PC-3 (cell line): Measurements from ENCODE around the gene OR52E5. TPM values are rescaled to one million over a fixed set of nuclear protein-coding genes. Genes with fewer than 3 reads are reported as not detected.

Source experiments
- ATAC-seq: fragments of 200-7000 bp; cut with Tn5 transposase; 2 replicates; pipeline ENCODE4 v1.9.1; 2020; ENCODE audit warnings: mild to moderate bottlenecking, moderate library complexity
- BruUV-seq: library from RNA; stranded (reverse); fragments of 400-500 nt; replicated peaks from 2 replicates; lab custom pipeline; 2021; lab: Mats Ljungman, UMichigan
- CTCF ChIA-PET: fragments of 300-600 bp; sonication (Branson Sonifier 250); formaldehyde crosslinking; loops from one replicate; lab custom pipeline; 2022; ENCODE audit warnings: antibody characterized with exemption; lab: Charles Lee
- POLR2A ChIA-PET: fragments of 300-600 bp; sonication (Branson Sonifier 250); formaldehyde crosslinking; loops from one replicate; lab custom pipeline; 2022; ENCODE audit warnings: antibody characterized with exemption; ENCODE audit not compliant: unreplicated experiment; lab: Charles Lee
- DNase-seq: peaks from one replicate; pipeline ENCODE4 v3.0.0-alpha.2; 2015
- H2AFZ ChIP-seq: fragments of 300-600 bp; sonication (generic); 2 replicates; pipeline ENCODE4 v1.6.0; 2016; ENCODE audit warnings: antibody characterized with exemption, low read length
- H3F3A ChIP-seq: fragments of 300-600 bp; sonication (generic); one replicate; pipeline ENCODE4 v1.6.0; 2017; ENCODE audit warnings: antibody characterized with exemption, low read length, control low read depth, mild to moderate bottlenecking; ENCODE audit not compliant: unreplicated experiment
- H3K27ac ChIP-seq: fragments of 300-600 bp; sonication (generic); 2 replicates; pipeline ENCODE4 v1.5.1; 2016; ENCODE audit warnings: mild to moderate bottlenecking, low read length
- H3K27me3 ChIP-seq: fragments of 300-600 bp; sonication (generic); 2 replicates; pipeline ENCODE4 v1.6.1; 2016; ENCODE audit warnings: low read length, mixed read lengths
- H3K36me3 ChIP-seq: fragments of 300-600 bp; sonication (generic); 2 replicates; pipeline ENCODE4 v1.6.1; 2016; ENCODE audit warnings: low read depth, mixed run types, low read length, mixed read lengths
- H3K4me1 ChIP-seq: fragments of 300-600 bp; sonication (generic); 2 replicates; pipeline ENCODE4 v1.5.1; 2016; ENCODE audit warnings: low read length; ENCODE audit not compliant: insufficient read depth
- H3K4me2 ChIP-seq: fragments of 300-600 bp; sonication (generic); 2 replicates; pipeline ENCODE4 v1.6.0; 2016; ENCODE audit warnings: low read length
- H3K4me3 ChIP-seq: fragments of 300-600 bp; sonication (generic); 2 replicates; pipeline ENCODE4 v1.5.1; 2016; ENCODE audit warnings: mild to moderate bottlenecking, low read length, mixed read lengths
- H3K79me2 ChIP-seq: fragments of 300-600 bp; sonication (generic); 2 replicates; pipeline ENCODE4 v1.6.1; 2017; ENCODE audit warnings: low read length, mixed read lengths
- H3K9ac ChIP-seq: fragments of 300-600 bp; sonication (generic); 2 replicates; pipeline ENCODE4 v1.6.0; 2016; ENCODE audit warnings: mild to moderate bottlenecking, low read length
- H3K9me2 ChIP-seq: fragments of 300-600 bp; sonication (generic); replicated peaks from 2 replicates; pipeline ENCODE4 v1.6.1; 2016; ENCODE audit warnings: mixed run types, low read length, mixed read lengths
- H3K9me3 ChIP-seq: fragments of 300-600 bp; sonication (generic); 2 replicates; pipeline ENCODE4 v1.6.1; 2016; ENCODE audit warnings: low read length, mixed read lengths
- H4K20me1 ChIP-seq: fragments of 300-600 bp; sonication (generic); 2 replicates; pipeline ENCODE4 v1.6.1; 2016; ENCODE audit warnings: low read length, mixed read lengths
- EZH2 ChIP-seq: fragments of 300-600 bp; sonication (generic); IDR thresholded peaks from one replicate; pipeline ENCODE4 v1.6.1; 2017; ENCODE audit warnings: antibody characterized with exemption, mild to moderate bottlenecking, low read length; ENCODE audit not compliant: unreplicated experiment
- EZH2phosphoT487 ChIP-seq: fragments of 300-600 bp; sonication (generic); IDR thresholded peaks from 2 replicates; pipeline ENCODE4 v1.6.1; 2018; ENCODE audit warnings: mild to moderate bottlenecking, antibody characterized with exemption, low read length, borderline replicate concordance
- intact Hi-C: fragments of 100-400 bp; cut with micrococcal nuclease; formaldehyde crosslinking; loops from 2 replicates; pipeline ENCODE4 v1.9.0; 2023
- total RNA-seq: library from RNA; depleted of rRNA; stranded (reverse); fragments of >200 nt; gene quantifications from 2 replicates; pipeline ENCODE4 v1.2.3, GENCODE V29; 2014
- TF ChIP-seq, protein P1 (sequence below): fragments of 300-600 bp; sonication (generic); conservative IDR thresholded peaks from 2 replicates; pipeline ENCODE4 v1.5.1; 2017; ENCODE audit warnings: antibody characterized with exemption, low read depth, mild to moderate bottlenecking, low read length

Gene OR52E5
- total RNA-seq, 1 experiment from 2014 or later, result not detected

DNA sequence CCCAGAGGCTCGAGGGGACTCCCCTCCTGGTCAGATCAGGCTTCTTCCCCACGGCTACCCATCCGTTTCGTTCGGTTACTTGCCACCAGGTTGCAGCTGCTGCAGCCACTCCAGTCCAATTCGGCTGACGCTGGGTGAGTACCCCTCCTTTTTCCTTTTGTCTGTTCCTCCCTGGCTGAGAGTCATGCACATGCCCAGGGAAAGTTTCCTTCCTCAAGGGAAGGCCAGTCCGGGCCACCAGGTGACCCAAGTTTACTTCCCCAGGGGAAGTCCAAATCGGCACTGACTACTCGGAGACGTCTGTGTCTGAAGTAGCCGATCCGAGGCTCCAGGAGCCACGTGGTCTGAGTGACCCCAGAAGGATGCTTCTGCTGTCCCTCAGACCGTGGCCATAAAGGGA is 35.8 kb downstream of the OR52E5 start:
- no peak for DNase-seq
- Histone ChIP-seq H3K9me2 (no peaks in the 10 kb centered on the region), H3K79me2 (no peaks in the 10 kb centered on the region), H3K36me3 (no peaks in the 10 kb centered on the region), H4K20me1 (no peaks in the 10 kb centered on the region), H3K4me1 (no peaks in the 10 kb centered on the region), H3K4me3 (no peak overlapping the region), H3K4me2 (no peak overlapping the region), H3K27me3 (no peaks in the 10 kb centered on the region), H3F3A (no peaks in the 10 kb centered on the region), H3K9me3 (no peaks in the 10 kb centered on the region), H3K27ac (no peak overlapping the region), H2AFZ (no peak overlapping the region), H3K9ac (no peak overlapping the region)
- TF ChIP-seq EZH2 (no peak), EZH2phosphoT487 (no peak)
- TF ChIP-seq, protein P1, sequence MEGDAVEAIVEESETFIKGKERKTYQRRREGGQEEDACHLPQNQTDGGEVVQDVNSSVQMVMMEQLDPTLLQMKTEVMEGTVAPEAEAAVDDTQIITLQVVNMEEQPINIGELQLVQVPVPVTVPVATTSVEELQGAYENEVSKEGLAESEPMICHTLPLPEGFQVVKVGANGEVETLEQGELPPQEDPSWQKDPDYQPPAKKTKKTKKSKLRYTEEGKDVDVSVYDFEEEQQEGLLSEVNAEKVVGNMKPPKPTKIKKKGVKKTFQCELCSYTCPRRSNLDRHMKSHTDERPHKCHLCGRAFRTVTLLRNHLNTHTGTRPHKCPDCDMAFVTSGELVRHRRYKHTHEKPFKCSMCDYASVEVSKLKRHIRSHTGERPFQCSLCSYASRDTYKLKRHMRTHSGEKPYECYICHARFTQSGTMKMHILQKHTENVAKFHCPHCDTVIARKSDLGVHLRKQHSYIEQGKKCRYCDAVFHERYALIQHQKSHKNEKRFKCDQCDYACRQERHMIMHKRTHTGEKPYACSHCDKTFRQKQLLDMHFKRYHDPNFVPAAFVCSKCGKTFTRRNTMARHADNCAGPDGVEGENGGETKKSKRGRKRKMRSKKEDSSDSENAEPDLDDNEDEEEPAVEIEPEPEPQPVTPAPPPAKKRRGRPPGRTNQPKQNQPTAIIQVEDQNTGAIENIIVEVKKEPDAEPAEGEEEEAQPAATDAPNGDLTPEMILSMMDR, result no peak
- BruUV-seq, result no TSS peak
- no peak for ATAC-seq
- ChIA-PET CTCF (no interaction called here), POLR2A (no interaction called here)
- intact Hi-C loops, result no loop called here

DNA sequence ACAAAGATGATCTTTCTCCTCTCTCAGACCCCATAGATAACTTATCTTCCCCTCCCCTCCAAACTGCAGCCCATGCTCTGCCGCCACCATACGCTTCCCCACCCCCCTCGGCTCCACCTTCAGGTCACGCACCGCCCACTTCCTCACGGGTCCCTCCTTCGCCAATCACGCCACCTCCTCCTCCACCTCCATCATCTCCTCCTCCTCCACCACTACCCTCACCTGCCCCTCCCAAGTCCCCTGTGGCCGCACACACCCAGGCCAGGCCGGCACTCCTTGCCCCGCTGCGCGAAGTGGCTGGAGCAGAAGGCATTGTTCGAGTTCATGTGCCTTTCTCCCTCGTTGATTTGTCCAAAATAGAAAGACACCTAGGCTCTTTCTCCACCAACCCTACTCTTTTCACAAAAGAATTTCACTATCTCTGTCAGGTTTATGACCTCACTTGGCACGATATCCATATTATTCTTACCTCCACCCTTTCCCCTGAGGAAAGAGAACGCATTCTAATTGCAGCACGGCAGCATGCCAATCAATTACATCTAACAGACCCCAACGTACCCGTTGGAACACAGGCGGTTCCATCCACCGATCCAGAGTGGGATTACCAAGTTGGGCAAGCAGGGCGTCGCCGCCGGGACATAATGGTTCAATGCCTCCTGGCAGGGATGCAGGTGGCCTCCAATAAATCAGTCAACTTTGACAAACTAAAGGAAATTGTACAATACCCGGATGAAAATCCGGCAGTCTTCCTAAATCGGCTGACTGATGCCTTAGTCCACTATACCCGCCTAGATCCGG is 36.8 kb downstream of the OR52E5 start:
- DNase-seq, result no peak
- TF ChIP-seq, protein P1, result no peak
- TF ChIP-seq EZH2 (no peak), EZH2phosphoT487 (no peak)
- no peaks in the 10 kb centered on the region for H3K9me3 ChIP-seq
- no peak overlapping the region for H3K4me2 ChIP-seq
- no peaks in the 10 kb centered on the region for H3K79me2 ChIP-seq
- no peaks in the 10 kb centered on the region for H3K4me1 ChIP-seq
- no peak overlapping the region for H3K4me3 ChIP-seq
- intact Hi-C loops, result no loop called here
- POLR2A ChIA-PET, result no interaction called here
- no peak overlapping the region for H2AFZ ChIP-seq
- no peak overlapping the region for H3K9ac ChIP-seq
- H3K27me3 ChIP-seq, result no peaks in the 10 kb centered on the region
- H3K9me2 ChIP-seq, result no peaks in the 10 kb centered on the region
- H3K36me3 ChIP-seq, result no peaks in the 10 kb centered on the region
- CTCF ChIA-PET, result no interaction called here
- BruUV-seq, result no TSS peak
- no peak overlapping the region for H3K27ac ChIP-seq
- no peak for ATAC-seq
- H4K20me1 ChIP-seq, result no peaks in the 10 kb centered on the region
- no peaks in the 10 kb centered on the region for H3F3A ChIP-seq

DNA sequence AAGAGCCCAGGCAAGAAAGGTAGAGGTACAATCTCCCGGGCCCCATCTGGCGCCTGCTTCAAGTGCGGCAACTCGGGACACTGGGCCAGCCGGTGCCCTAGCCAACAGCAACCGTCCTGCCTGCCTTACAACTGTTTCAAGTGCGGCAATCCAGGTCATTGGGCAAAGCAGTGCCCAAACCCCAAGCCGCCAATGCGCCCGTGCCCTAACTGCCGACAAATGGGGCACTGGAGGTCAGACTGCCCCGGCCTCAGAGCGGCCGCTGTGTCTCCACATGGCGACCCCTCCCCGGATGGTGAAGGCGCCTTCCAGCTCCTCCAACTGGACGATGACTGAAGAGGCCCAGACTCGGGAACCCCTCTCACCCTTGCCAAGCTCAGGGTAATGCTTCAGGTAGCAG is 37.6 kb downstream of the OR52E5 start:
- ChIA-PET POLR2A (no interaction called here), CTCF (no interaction called here)
- H3K9me2 ChIP-seq, result no peaks in the 10 kb centered on the region
- H3K4me1 ChIP-seq, result no peaks in the 10 kb centered on the region
- no peak for ATAC-seq
- no peaks in the 10 kb centered on the region for H3K79me2 ChIP-seq
- H3K27me3 ChIP-seq, result no peaks in the 10 kb centered on the region
- no peak for TF ChIP-seq EZH2
- TF ChIP-seq, protein P1, result no peak
- TF ChIP-seq EZH2phosphoT487, result no peak
- no peaks in the 10 kb centered on the region for H3K36me3 ChIP-seq
- H3K4me3 ChIP-seq, result no peak overlapping the region
- H3K9ac ChIP-seq, result no peak overlapping the region
- no peaks in the 10 kb centered on the region for H4K20me1 ChIP-seq
- no peaks in the 10 kb centered on the region for H3K9me3 ChIP-seq
- intact Hi-C loops, result no loop called here
- H3F3A ChIP-seq, result no peaks in the 10 kb centered on the region
- H2AFZ ChIP-seq, result no peak overlapping the region
- H3K27ac ChIP-seq, result no peak overlapping the region
- DNase-seq, result no peak
- no peak overlapping the region for H3K4me2 ChIP-seq
- no TSS peak for BruUV-seq
